AG09319 (cell line): ENCODE results near the gene FASTKD2.
A peak's percentile ranks its signal among the peaks of the same experiment; 100 is the strongest.

Source experiments
- DNase-seq: peaks from one replicate; pipeline ENCODE4 v3.0.0-alpha.2; 2010; ENCODE audit warnings: low read depth; ENCODE audit errors: extremely low read depth
- CTCF ChIP-seq: IDR thresholded peaks from 2 replicates; pipeline ENCODE4 v1.5.1; 2011; ENCODE audit warnings: low read depth, mild to moderate bottlenecking, inconsistent platforms, low read length, moderate library complexity

FASTKD2 gene

GRCh38 chr2:206765242-206766056 is at the start of gene FASTKD2, which contains the start of gene MDH1B:
TSS of gene FASTKD2 (plus strand) at chr2:206765606. CDS start at chr2:206766694, 1,088 bp downstream.
TSS of gene MDH1B (minus strand) at chr2:206765328. CDS start at chr2:206765271, 57 bp downstream.
- peak; percentile 83 for DNase-seq

GRCh38 chr2:206716623-206717022 is 48.8 kb upstream of the FASTKD2 start:
- DNase-seq, result no peak
- TF ChIP-seq CTCF, result no peak

More at GRCh38 chr2:206765242-206766056, at the start of gene FASTKD2, which contains the start of gene MDH1B:
- TF ChIP-seq CTCF, result no peak

- DNase-seq, result no peak
These were observed 47.1 kb upstream of the FASTKD2 start, which contains the start of gene DYTN for GRCh38 chr2:206718296-206718695. TSS of gene DYTN (minus strand) at chr2:206718396. CDS start at chr2:206718279, 117 bp downstream.

GRCh38 chr2:206721256-206721920 is 44.0 kb upstream of the FASTKD2 start:
- DNase-seq, result no peak

More at GRCh38 chr2:206718296-206718695, 47.1 kb upstream of the FASTKD2 start, which contains the start of gene DYTN:
- no peak for TF ChIP-seq CTCF

GRCh38 chr2:206723288-206723687 is 42.1 kb upstream of the FASTKD2 start:
- TF ChIP-seq CTCF, result no peak
- no peak for DNase-seq

More at GRCh38 chr2:206721256-206721920, 44.0 kb upstream of the FASTKD2 start:
- no peak for TF ChIP-seq CTCF

- TF ChIP-seq CTCF, result no peak
- DNase-seq, result no peak
These were observed 38.1 kb upstream of the FASTKD2 start for GRCh38 chr2:206727287-206727686.
